Frontal cortex (tissue), 4 donors: ENCODE measurements around the gene TPP1. TPM values are rescaled to one million over a fixed set of nuclear protein-coding genes. Genes with fewer than 3 reads are reported as not detected.

ENCODE experiments used
- DNase-seq, 2 donors: peaks; one replicate each; pipeline ENCODE4 v3.0.0; 2012; ENCODE audit warnings: low spot score in 2 of 2
- FAIRE-seq: peaks from 2 replicates; lab custom pipeline; 2012; peaks lifted over from hg19 to GRCh38; lab: Jason Lieb, UNC
- total RNA-seq: library from RNA; depleted of rRNA; stranded (reverse); fragments of >200 nt; gene quantifications from one replicate; pipeline ENCODE4 v1.2.3, GENCODE V29; 2014
- donor health status: control.
- donor health status: control.
- donor health status: control.

The TPP1 gene
- total RNA-seq, 1 donor from 2014 or later = 3.3 TPM

- DNase-seq (no peak), FAIRE-seq (no peak)
Measured at GRCh38 chr11:6630632-6631291, 11.5 kb upstream of the TPP1 start.

- no peak for FAIRE-seq
- no peak for DNase-seq
Measured at GRCh38 chr11:6629892-6630631, 10.8 kb upstream of the TPP1 start.

GRCh38 chr11:6629573-6629891 is 10.3 kb upstream of the TPP1 start:
- DNase-seq = no peak
- FAIRE-seq = no peak

- FAIRE-seq (no peak), DNase-seq (no peak)
Measured at GRCh38 chr11:6628526-6628925, 9.3 kb upstream of the TPP1 start.

- no peak for FAIRE-seq
- no peak for DNase-seq
Measured at GRCh38 chr11:6627762-6628241, 8.6 kb upstream of the TPP1 start.

- no peak for FAIRE-seq
- peak; percentile 62 to 63 for DNase-seq
Measured at GRCh38 chr11:6626971-6627761, 7.9 kb upstream of the TPP1 start.

GRCh38 chr11:6625832-6626420 is 6.7 kb upstream of the TPP1 start:
- FAIRE-seq (no peak), DNase-seq (no peak)

GRCh38 chr11:6625156-6625831 is 6.1 kb upstream of the TPP1 start:
- FAIRE-seq (no peak), DNase-seq (no peak)

- no peak for FAIRE-seq
Measured at GRCh38 chr11:6623391-6624363, 4.5 kb upstream of the TPP1 start.

GRCh38 chr11:6622261-6623171 is 3.3 kb upstream of the TPP1 start:
- FAIRE-seq (no peak), DNase-seq (no peak)

More at GRCh38 chr11:6623391-6624363, 4.5 kb upstream of the TPP1 start:
- DNase-seq = no peak

GRCh38 chr11:6621711-6622211 is 2.5 kb upstream of the TPP1 start:
- FAIRE-seq = no peak
- no peak for DNase-seq

GRCh38 chr11:6620636-6621035 is 1.4 kb upstream of the TPP1 start:
- FAIRE-seq (no peak), DNase-seq (no peak)

GRCh38 chr11:6618117-6619003 is 862 bp downstream of the TPP1 start:
- FAIRE-seq (no peak), DNase-seq (peak in 1 of 2 donors; percentile 69)

- no peak for DNase-seq
- no peak for FAIRE-seq
Measured at GRCh38 chr11:6617315-6617781, 1.9 kb downstream of the TPP1 start.

- DNase-seq (no peak), FAIRE-seq (no peak)
Measured at GRCh38 chr11:6616596-6617250, 2.5 kb downstream of the TPP1 start.
